Left kidney (tissue), 2 donors: ENCODE measurements around the gene ZNF503. TPM values are rescaled to one million over a fixed set of nuclear protein-coding genes. Genes with fewer than 3 reads are reported as not detected.
"Not testable (repeated sequence)": the region's sequence is repeated elsewhere in the genome, so short reads cannot be mapped to it uniquely, and the experiment has no call there.

Experiments used
- DNase-seq: peaks from one replicate; pipeline ENCODE4 v3.0.0-alpha.2; 2013
- polyA plus RNA-seq: library from polyadenylated mRNA; unstranded; fragments of 120-200 nt; gene quantifications from one replicate; pipeline ENCODE4 v1.2.1, GENCODE V29; 2013; ENCODE audit not compliant: insufficient read length

ZNF503 gene
- polyA plus RNA-seq, 1 donor: 45.2 TPM

- DNase-seq: peak; percentile 55
These were observed 4.7 kb downstream of the ZNF503 start for GRCh38 chr10:75396631-75397495.

GRCh38 chr10:75395932-75396630, 5.5 kb downstream of the ZNF503 start:
- peak; percentile 46 for DNase-seq

GRCh38 chr10:75395066-75395931, 6.3 kb downstream of the ZNF503 start:
- DNase-seq: peak; percentile 77

GRCh38 chr10:75394221-75394620, 7.3 kb downstream of the ZNF503 start:
- DNase-seq: no peak

GRCh38 chr10:75392744-75393143, 8.8 kb downstream of the ZNF503 start:
- no peak for DNase-seq

GRCh38 chr10:75392271-75392670, 9.3 kb downstream of the ZNF503 start:
- no peak for DNase-seq

GRCh38 chr10:75390178-75390577, 11.4 kb downstream of the ZNF503 start:
- no peak for DNase-seq

GRCh38 chr10:75388082-75388481, 13.5 kb downstream of the ZNF503 start:
- DNase-seq: no peak

- DNase-seq: no peak
These were observed 15.4 kb downstream of the ZNF503 start for GRCh38 chr10:75386128-75386527.

- no peak for DNase-seq
These were observed 21.7 kb downstream of the ZNF503 start for GRCh38 chr10:75379817-75380216.

GRCh38 chr10:75379212-75379724, 22.3 kb downstream of the ZNF503 start:
- no peak for DNase-seq

GRCh38 chr10:75378379-75378778, 23.2 kb downstream of the ZNF503 start:
- no peak for DNase-seq

GRCh38 chr10:75377869-75378268, 23.7 kb downstream of the ZNF503 start:
- no peak for DNase-seq

- DNase-seq: no peak
These were observed 25.7 kb downstream of the ZNF503 start for GRCh38 chr10:75375838-75376237.

- DNase-seq: no peak
These were observed 30.6 kb downstream of the ZNF503 start for GRCh38 chr10:75371010-75371409.

GRCh38 chr10:75369838-75370237, 31.7 kb downstream of the ZNF503 start:
- DNase-seq: not testable (repeated sequence)

GRCh38 chr10:75367901-75368300, 33.7 kb downstream of the ZNF503 start:
- DNase-seq: no peak

GRCh38 chr10:75367021-75367487, 34.5 kb downstream of the ZNF503 start:
- peak; percentile 80 for DNase-seq

GRCh38 chr10:75363431-75363830, 38.1 kb downstream of the ZNF503 start:
- no peak for DNase-seq

- DNase-seq: not testable (repeated sequence)
These were observed 41.7 kb downstream of the ZNF503 start for GRCh38 chr10:75359876-75360275.

GRCh38 chr10:75358835-75359421, 42.6 kb downstream of the ZNF503 start:
- no peak for DNase-seq

- peak; percentile 55 for DNase-seq
These were observed 43.4 kb downstream of the ZNF503 start for GRCh38 chr10:75358132-75358531.
